Vagina (tissue), 2 donors: Measurements from ENCODE around the gene SLC22A13.

ENCODE experiments used
- POLR2A ChIP-seq, 2 donors: fragments of 450-650 bp; IDR thresholded peaks; one replicate each; pipeline ENCODE4 v1.6.1; 2017; ENCODE audit warnings: antibody characterized with exemption in 2 of 2, mild to moderate bottlenecking in 2 of 2, moderate library complexity in 2 of 2
- POLR2AphosphoS5 ChIP-seq, 2 donors: sonication (generic); formaldehyde crosslinking; IDR thresholded peaks; one replicate each; pipeline ENCODE4 v1.9.0; 2017; ENCODE audit warnings: antibody characterized with exemption in 2 of 2, mild to moderate bottlenecking in 2 of 2, low read depth in 1 of 2; ENCODE audit not compliant: insufficient read depth in 1 of 2
- TF ChIP-seq, protein P1 (sequence below), 3 experiments: fragments of 450-650 bp in 2 of 3; fragments of 200-600 bp in 1 of 3; sonication (generic) in 1 of 3; IDR thresholded peaks; one replicate each; pipeline ENCODE4 v1.5.1; 2017 to 2019; ENCODE audit warnings: antibody characterized with exemption in 3 of 3, mild to moderate bottlenecking in 2 of 3, moderate library complexity in 2 of 3

DNA sequence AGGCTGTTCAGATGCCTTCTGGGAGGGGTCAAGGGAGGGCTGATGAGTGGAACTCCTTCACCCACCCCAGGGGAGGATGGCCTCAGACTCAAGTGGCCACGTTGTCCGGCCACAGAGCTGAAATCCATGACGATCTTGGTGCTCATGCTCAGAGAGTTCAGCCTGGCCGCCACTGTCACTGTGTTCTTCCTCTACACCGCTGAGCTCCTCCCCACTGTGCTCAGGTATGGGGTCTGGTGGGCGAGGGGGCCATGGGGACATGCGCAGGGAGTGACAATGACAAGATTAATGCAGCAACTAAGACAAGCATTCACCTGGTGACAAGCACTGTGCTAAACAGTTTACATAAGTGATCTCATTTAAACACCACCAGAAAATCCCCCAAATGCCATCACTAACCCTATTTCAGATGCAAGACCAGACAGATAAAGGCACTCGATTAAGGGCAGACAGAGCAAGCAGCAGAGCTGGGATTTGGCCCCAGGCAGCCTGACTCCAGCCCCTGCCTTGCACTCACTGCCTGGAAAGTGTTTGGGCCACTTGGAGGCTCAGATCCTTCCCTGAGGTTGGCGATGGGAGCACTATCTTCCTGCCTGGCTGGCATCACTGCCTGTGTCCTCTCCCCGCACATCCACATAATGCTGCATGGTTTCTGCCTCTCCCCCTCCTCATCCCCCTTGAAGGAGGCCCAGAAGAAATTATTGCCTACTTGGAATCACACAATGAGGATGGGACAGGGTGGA lies 50.0 kb downstream of the SLC22A13 start:
- TF ChIP-seq, protein P1, sequence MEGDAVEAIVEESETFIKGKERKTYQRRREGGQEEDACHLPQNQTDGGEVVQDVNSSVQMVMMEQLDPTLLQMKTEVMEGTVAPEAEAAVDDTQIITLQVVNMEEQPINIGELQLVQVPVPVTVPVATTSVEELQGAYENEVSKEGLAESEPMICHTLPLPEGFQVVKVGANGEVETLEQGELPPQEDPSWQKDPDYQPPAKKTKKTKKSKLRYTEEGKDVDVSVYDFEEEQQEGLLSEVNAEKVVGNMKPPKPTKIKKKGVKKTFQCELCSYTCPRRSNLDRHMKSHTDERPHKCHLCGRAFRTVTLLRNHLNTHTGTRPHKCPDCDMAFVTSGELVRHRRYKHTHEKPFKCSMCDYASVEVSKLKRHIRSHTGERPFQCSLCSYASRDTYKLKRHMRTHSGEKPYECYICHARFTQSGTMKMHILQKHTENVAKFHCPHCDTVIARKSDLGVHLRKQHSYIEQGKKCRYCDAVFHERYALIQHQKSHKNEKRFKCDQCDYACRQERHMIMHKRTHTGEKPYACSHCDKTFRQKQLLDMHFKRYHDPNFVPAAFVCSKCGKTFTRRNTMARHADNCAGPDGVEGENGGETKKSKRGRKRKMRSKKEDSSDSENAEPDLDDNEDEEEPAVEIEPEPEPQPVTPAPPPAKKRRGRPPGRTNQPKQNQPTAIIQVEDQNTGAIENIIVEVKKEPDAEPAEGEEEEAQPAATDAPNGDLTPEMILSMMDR (IDR thresholded peaks at IDR 0.05) = no peak
- TF ChIP-seq POLR2A (IDR thresholded peaks at IDR 0.05) (no peak), POLR2AphosphoS5 (IDR thresholded peaks at IDR 0.05; ENCODE audit: insufficient read depth in 1 of 2, low read depth in 1 of 2) (no peak)
